Activated CD8-positive, alpha-beta memory T cell treated with anti-CD3 and anti-CD28 coated beads, Interleukin-2, amount 10 ng/mL, durations not matched to agents 7 days and 5 days (primary cell): ENCODE data around the gene KDM5B. TPM values are rescaled to one million over a fixed set of nuclear protein-coding genes. Genes with fewer than 3 reads are reported as not detected.
"Not testable (repeated sequence)": the region's sequence is repeated elsewhere in the genome, so short reads cannot be mapped to it uniquely, and the experiment has no call there.

Experiments used
- ATAC-seq: fragments of 150-1000 bp; cut with Tn5 transposase; one replicate; pipeline ENCODE4 v1.10.0; 2021; ENCODE audit warnings: moderate library complexity
- CTCF ChIA-PET: fragments of 350-600 bp; sonication (Branson Sonifier 250); formaldehyde crosslinking; loops from one replicate; lab custom pipeline; 2021; ENCODE audit warnings: antibody characterized with exemption; lab: Charles Lee
- DNase-seq: peaks from one replicate; pipeline ENCODE4 v3.0.0-alpha.2; 2020
- H3K27ac Mint-ChIP-seq: one replicate; pipeline ENCODE4 v1.8.0; 2021; ENCODE audit warnings: mild to moderate bottlenecking, mixed read lengths
- H3K27me3 Mint-ChIP-seq: one replicate; pipeline ENCODE4 v1.8.0; 2021; ENCODE audit warnings: mixed read lengths
- H3K36me3 Mint-ChIP-seq: one replicate; pipeline ENCODE4 v1.8.0; 2021; ENCODE audit warnings: mild to moderate bottlenecking, mixed read lengths
- H3K4me1 Mint-ChIP-seq: one replicate; pipeline ENCODE4 v1.8.0; 2021; ENCODE audit warnings: mixed read lengths
- H3K4me3 Mint-ChIP-seq: one replicate; pipeline ENCODE4 v1.8.0; 2021; ENCODE audit warnings: mild to moderate bottlenecking, moderate library complexity, mixed read lengths
- H3K9me3 Mint-ChIP-seq: one replicate; pipeline ENCODE4 v1.8.0; 2022; ENCODE audit warnings: low read depth, mixed read lengths
- total RNA-seq, 2 experiments: library from RNA; stranded (reverse); gene quantifications; one replicate each; pipeline ENCODE4 v1.2.3, GENCODE V29; 2021

Gene KDM5B
- total RNA-seq, 2 experiments from 2014 or later: 31.1 to 69.9 TPM

GRCh38 chr1:202794931-202795330, 13.3 kb downstream of the KDM5B start:
- peaks cover 16% of the 10 kb centered on the region for H3K4me1 Mint-ChIP-seq
- DNase-seq, ATAC-seq, H3K36me3 Mint-ChIP-seq, H3K27me3 Mint-ChIP-seq, H3K4me3 Mint-ChIP-seq, CTCF ChIA-PET, H3K9me3 Mint-ChIP-seq, H3K27ac Mint-ChIP-seq: not testable (repeated sequence)

DNA sequence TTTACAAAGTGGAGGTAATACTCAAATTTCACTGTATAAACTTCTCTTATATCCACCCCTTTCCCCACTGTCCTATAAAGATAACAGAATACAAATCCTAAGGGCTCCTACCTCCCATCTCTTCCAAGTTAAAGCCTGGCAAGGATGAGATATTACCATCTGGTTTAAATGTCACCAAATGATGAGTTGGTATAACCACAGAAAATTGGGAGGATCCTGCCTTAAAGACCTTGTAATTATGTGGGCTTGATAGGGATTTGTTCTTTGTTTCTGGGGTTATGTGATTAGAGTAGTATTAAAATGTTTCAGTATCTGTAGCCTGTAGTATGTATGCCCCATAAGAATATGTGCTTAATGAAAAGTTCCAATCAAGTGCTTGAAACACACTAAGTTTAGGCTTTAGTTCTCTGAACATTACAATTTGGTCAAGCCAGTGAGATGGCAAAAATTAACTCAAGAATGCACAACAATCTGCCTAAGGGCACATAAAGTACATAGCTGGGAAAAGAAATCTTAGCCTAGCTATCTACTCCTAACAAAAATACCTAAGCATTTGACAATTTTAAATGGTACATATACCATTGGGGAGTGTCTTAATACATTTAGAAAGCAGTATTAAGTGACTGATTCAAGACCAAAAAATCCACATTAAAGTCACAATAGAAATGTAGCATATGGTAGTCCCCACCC, 14.0 kb downstream of the KDM5B start:
- Mint-ChIP-seq H3K36me3 (no peaks in the 10 kb centered on the region), H3K27ac (no peak overlapping the region), H3K9me3 (no peaks in the 10 kb centered on the region), H3K4me3 (no peak overlapping the region), H3K27me3 (no peaks in the 10 kb centered on the region), H3K4me1 (peaks cover 15% of the 10 kb centered on the region)
- CTCF ChIA-PET: no interaction called here
- no peak for ATAC-seq
- no peak for DNase-seq

DNA sequence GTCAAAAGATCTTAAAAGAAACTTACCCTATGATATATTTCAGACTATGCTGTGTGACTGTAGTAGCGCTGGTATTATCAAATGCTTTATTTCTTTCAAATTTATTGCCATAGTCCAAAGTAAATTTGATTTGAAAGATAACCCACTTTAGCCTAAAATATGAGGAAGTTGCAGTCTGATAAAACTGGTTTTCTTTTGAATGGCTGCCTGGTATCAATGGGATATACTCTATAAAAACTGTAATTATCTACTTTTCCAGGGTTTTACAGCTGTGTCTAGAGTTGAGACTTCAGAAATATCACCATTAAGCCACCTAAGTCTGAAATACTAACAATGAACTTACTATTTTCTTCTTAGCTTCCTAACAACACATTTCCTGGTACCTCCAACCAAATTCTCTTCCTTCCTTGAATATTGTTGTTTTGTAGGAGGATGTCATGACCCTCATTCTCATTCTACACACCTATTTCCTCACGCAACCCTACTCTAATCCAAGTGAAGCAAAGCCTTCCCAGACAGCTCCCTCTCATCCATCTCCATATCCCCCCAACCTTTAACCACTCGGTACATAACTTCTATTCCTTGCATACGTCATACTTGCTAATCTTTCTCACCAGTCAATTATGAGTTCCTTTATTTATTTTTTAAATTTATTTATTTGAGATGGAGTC, 17.0 kb downstream of the KDM5B start:
- DNase-seq: no peak
- Mint-ChIP-seq H3K27ac (no peak overlapping the region), H3K27me3 (no peaks in the 10 kb centered on the region), H3K9me3 (no peaks in the 10 kb centered on the region), H3K36me3 (peaks cover 2% of the 10 kb centered on the region), H3K4me1 (peaks cover 2% of the 10 kb centered on the region), H3K4me3 (no peak overlapping the region)
- CTCF ChIA-PET: interaction anchor here (0.7 to 2.1 kb wide), 3 partner anchors 17 to 72 kb away, joined by 3 to 7 read pairs (median 4); partner anchors contain the start of gene KDM5B
- no peak for ATAC-seq

- DNase-seq (no peak), ATAC-seq (no peak)
- H3K4me1 Mint-ChIP-seq: peaks cover 2% of the 10 kb centered on the region
- no peaks in the 10 kb centered on the region for H3K9me3 Mint-ChIP-seq
- no peak overlapping the region for H3K27ac Mint-ChIP-seq
- H3K4me3 Mint-ChIP-seq: no peak overlapping the region
- peaks cover 2% of the 10 kb centered on the region for H3K36me3 Mint-ChIP-seq
- CTCF ChIA-PET: no interaction called here
- no peaks in the 10 kb centered on the region for H3K27me3 Mint-ChIP-seq
These were observed 19.4 kb downstream of the KDM5B start for GRCh38 chr1:202788800-202789199.

GRCh38 chr1:202786804-202787203, 21.4 kb downstream of the KDM5B start:
- no peak for ATAC-seq
- no peaks in the 10 kb centered on the region for H3K9me3 Mint-ChIP-seq
- DNase-seq: no peak
- H3K36me3 Mint-ChIP-seq: peaks cover 2% of the 10 kb centered on the region
- CTCF ChIA-PET: no interaction called here
- H3K27me3 Mint-ChIP-seq: no peaks in the 10 kb centered on the region
- H3K4me1 Mint-ChIP-seq: peaks cover 2% of the 10 kb centered on the region
- no peak overlapping the region for H3K27ac Mint-ChIP-seq
- no peak overlapping the region for H3K4me3 Mint-ChIP-seq

DNA sequence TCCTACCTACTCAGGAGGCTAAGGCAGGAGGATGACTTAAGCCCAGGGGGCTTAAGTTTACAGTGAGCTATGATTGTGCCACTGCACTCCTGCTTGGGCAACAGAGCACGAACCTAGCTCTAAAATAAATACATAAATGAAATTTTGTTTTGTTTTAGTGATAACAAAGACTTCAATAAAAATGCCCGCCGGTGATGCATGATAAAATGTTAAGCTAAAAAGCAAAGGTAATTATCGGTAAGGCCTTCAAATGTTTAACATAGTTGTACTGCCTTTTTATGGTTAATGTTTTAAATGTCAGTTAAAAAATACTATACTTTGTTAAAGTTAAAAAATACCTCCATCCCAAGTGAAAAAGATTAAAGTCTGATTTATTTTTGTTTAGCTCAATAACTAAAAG, 27.0 kb downstream of the KDM5B start:
- no peak for DNase-seq
- no peak overlapping the region for H3K4me3 Mint-ChIP-seq
- ATAC-seq: no peak
- no peak overlapping the region for H3K27ac Mint-ChIP-seq
- CTCF ChIA-PET: interaction anchor here (0.6 to 0.9 kb wide), 2 partner anchors 25 to 855 kb away, joined by 3 read pairs; no protein-coding TSS in a partner anchor
- H3K9me3 Mint-ChIP-seq: no peaks in the 10 kb centered on the region
- H3K27me3 Mint-ChIP-seq: no peaks in the 10 kb centered on the region
- H3K4me1 Mint-ChIP-seq: peaks cover 3% of the 10 kb centered on the region
- peaks cover 2% of the 10 kb centered on the region for H3K36me3 Mint-ChIP-seq

- Mint-ChIP-seq H3K4me1 (no peaks in the 10 kb centered on the region), H3K27me3 (no peaks in the 10 kb centered on the region), H3K9me3 (no peaks in the 10 kb centered on the region), H3K27ac (no peak overlapping the region), H3K36me3 (peaks cover 29% of the 10 kb centered on the region), H3K4me3 (no peak overlapping the region)
- CTCF ChIA-PET: interaction anchor here (1.1 kb wide), 1 partner anchor 84 kb away, joined by 3 read pairs; no protein-coding TSS in a partner anchor
- no peak for ATAC-seq
- DNase-seq: no peak
These were observed 38.1 kb downstream of the KDM5B start for GRCh38 chr1:202770135-202770534.

DNA sequence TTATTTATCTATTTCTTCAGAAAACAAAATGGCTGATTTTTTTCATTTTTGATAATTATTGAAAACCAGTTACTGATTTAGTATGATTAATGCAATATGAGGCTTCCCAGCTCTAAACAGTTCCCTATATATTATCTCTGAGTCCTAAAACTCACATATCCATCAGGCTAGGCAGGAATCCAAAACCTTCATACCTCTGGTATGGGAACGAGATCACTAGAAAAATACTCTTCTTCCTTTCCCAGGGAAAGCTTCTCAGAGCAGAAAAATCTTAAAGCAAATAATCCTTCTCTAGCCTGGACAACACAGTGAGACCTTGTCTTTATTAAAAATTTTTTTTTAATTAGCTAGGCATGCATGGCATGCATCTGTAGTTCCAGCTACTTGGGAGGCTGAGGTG, 42.5 kb downstream of the KDM5B start:
- H3K4me1 Mint-ChIP-seq: no peaks in the 10 kb centered on the region
- CTCF ChIA-PET: no interaction called here
- DNase-seq: no peak
- H3K9me3 Mint-ChIP-seq: no peaks in the 10 kb centered on the region
- peaks cover 25% of the 10 kb centered on the region for H3K36me3 Mint-ChIP-seq
- no peak overlapping the region for H3K4me3 Mint-ChIP-seq
- ATAC-seq: no peak
- no peak overlapping the region for H3K27ac Mint-ChIP-seq
- no peaks in the 10 kb centered on the region for H3K27me3 Mint-ChIP-seq

GRCh38 chr1:202762019-202762418, 46.2 kb downstream of the KDM5B start:
- Mint-ChIP-seq H3K9me3 (no peaks in the 10 kb centered on the region), H3K36me3 (peaks cover 29% of the 10 kb centered on the region), H3K27ac (no peak overlapping the region), H3K27me3 (no peaks in the 10 kb centered on the region), H3K4me3 (no peak overlapping the region), H3K4me1 (no peaks in the 10 kb centered on the region)
- ATAC-seq (no peak), DNase-seq (no peak)
- CTCF ChIA-PET: interaction anchor here (0.7 kb wide), 1 partner anchor 576 kb away, joined by 3 read pairs; no protein-coding TSS in a partner anchor

GRCh38 chr1:202760589-202760988, 47.6 kb downstream of the KDM5B start:
- no peak overlapping the region for H3K4me3 Mint-ChIP-seq
- H3K9me3 Mint-ChIP-seq: no peaks in the 10 kb centered on the region
- no peak for ATAC-seq
- H3K36me3 Mint-ChIP-seq: peaks cover 25% of the 10 kb centered on the region
- no peaks in the 10 kb centered on the region for H3K27me3 Mint-ChIP-seq
- CTCF ChIA-PET: interaction anchor here (1.5 kb wide), 1 partner anchor 9 kb away, joined by 3 read pairs; no protein-coding TSS in a partner anchor
- DNase-seq: no peak
- H3K4me1 Mint-ChIP-seq: no peaks in the 10 kb centered on the region
- no peak overlapping the region for H3K27ac Mint-ChIP-seq

DNA sequence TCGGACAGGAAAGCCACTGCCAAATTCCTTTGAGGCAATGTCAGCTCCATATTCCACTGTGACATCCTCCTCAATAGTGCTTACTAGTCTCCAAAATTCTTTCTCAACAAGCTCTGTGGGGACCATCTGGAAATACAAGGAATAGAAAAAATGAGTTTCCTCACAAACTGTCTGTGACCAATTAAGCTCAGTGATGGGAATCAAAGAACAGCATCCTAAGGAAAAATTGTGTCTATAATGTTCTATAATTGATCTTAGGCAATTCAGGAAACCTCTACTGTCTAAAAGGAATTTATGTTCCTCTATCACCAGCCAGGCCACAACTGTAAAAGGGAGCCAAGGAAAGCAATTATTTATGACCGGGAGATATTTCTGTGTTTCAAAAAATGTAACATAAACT, 51.8 kb downstream of the KDM5B start:
- CTCF ChIA-PET: interaction anchor here (1.4 kb wide), 1 partner anchor 37 kb away, joined by 3 read pairs; no protein-coding TSS in a partner anchor
- H3K36me3 Mint-ChIP-seq: peaks cover 27% of the 10 kb centered on the region
- no peaks in the 10 kb centered on the region for H3K27me3 Mint-ChIP-seq
- no peaks in the 10 kb centered on the region for H3K4me1 Mint-ChIP-seq
- ATAC-seq (no peak), DNase-seq (no peak)
- no peak overlapping the region for H3K4me3 Mint-ChIP-seq
- H3K9me3 Mint-ChIP-seq: no peaks in the 10 kb centered on the region
- H3K27ac Mint-ChIP-seq: no peak overlapping the region

- Mint-ChIP-seq H3K27ac (no peak overlapping the region), H3K4me3 (no peak overlapping the region), H3K4me1 (no peaks in the 10 kb centered on the region), H3K36me3 (peaks cover 26% of the 10 kb centered on the region), H3K27me3 (no peaks in the 10 kb centered on the region), H3K9me3 (no peaks in the 10 kb centered on the region)
- DNase-seq (no peak), ATAC-seq (no peak)
- CTCF ChIA-PET: no interaction called here
These were observed 53.9 kb downstream of the KDM5B start for GRCh38 chr1:202754293-202754692.

DNA sequence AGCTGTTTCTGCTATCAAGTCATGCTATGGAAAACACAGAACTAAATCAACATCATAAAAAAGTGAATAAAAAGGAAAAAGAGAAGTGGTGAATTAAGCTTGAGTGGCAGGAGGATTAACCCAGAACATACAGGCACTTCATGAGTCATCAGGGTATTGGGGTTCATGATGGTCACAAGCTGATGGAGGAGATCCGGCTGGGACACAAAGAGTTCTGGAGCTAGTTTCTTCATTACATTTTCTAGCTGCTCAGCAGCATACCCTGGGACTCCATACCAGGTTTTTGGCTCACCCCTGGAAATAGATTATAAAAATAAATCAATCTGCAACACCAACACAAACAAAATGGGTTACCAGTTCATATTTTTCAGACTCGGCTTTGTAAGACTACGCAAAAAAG, 55.4 kb downstream of the KDM5B start:
- Mint-ChIP-seq H3K27ac (no peak overlapping the region), H3K4me3 (no peak overlapping the region), H3K36me3 (peaks cover 25% of the 10 kb centered on the region), H3K4me1 (no peaks in the 10 kb centered on the region), H3K27me3 (no peaks in the 10 kb centered on the region), H3K9me3 (no peaks in the 10 kb centered on the region)
- CTCF ChIA-PET: interaction anchor here (3.3 to 3.7 kb wide), 2 partner anchors 99 to 247 kb away, joined by 23 to 26 read pairs; no protein-coding TSS in a partner anchor
- DNase-seq (no peak), ATAC-seq (no peak)

- DNase-seq: no peak
- peaks cover 36% of the 10 kb centered on the region for H3K36me3 Mint-ChIP-seq
- ATAC-seq: no peak
These were observed 57.5 kb downstream of the KDM5B start for GRCh38 chr1:202750761-202751160.

More at GRCh38 chr1:202750761-202751160, 57.5 kb downstream of the KDM5B start:
- CTCF ChIA-PET: interaction anchor here (0.7 to 3.7 kb wide), 9 partner anchors 9 to 249 kb away, joined by 3 to 26 read pairs (median 3); no protein-coding TSS in a partner anchor
- Mint-ChIP-seq H3K9me3 (no peaks in the 10 kb centered on the region), H3K4me1 (no peaks in the 10 kb centered on the region), H3K4me3 (no peak overlapping the region), H3K27ac (no peak overlapping the region), H3K27me3 (no peaks in the 10 kb centered on the region)
